ENCODE data around the gene XNDC1N.

Gene XNDC1N

GRCh38 chr11:71948314-71949027, 20.1 kb upstream of the XNDC1N start:
- H3K27ac ChIP-seq (ENCODE audit: low read depth, low read length) = no peak overlapping the region

GRCh38 chr11:71947498-71947897, 19.1 kb upstream of the XNDC1N start:
- Histone ChIP-seq H3K27me3 (ENCODE audit: insufficient read depth, low read length, poor library complexity) (no peaks in the 10 kb centered on the region), H3K36me3 (ENCODE audit: control insufficient read depth, insufficient read depth, low read length) (no peaks in the 10 kb centered on the region), H3K79me2 (ENCODE audit: control insufficient read depth, insufficient read depth, low read length) (peaks cover 12% of the 10 kb centered on the region), H3K56ac (ENCODE audit: low read length) (no peak overlapping the region), H2BK15ac (replicated peaks; ENCODE audit: low read depth) (no peak overlapping the region), H2AK5ac (ENCODE audit: low read length) (no peak overlapping the region), H3K4me1 (ENCODE audit: control insufficient read depth, low read depth, low read length) (no peaks in the 10 kb centered on the region), H4K8ac (ENCODE audit: low read depth, low read length) (no peak overlapping the region), H3K79me1 (ENCODE audit: low read length) (peaks cover 15% of the 10 kb centered on the region), H3K27ac (ENCODE audit: low read depth, low read length) (no peak overlapping the region), H2BK120ac (ENCODE audit: low read depth, low read length) (no peak overlapping the region), H3K9ac (ENCODE audit: low read length) (no peak overlapping the region), H3K4me3 (ENCODE audit: low read length) (no peak overlapping the region), H2BK5ac (ENCODE audit: low read length) (no peak overlapping the region), H4K5ac (ENCODE audit: low read length) (no peak overlapping the region), H3K18ac (ENCODE audit: low read length) (no peak overlapping the region), H3K4ac (ENCODE audit: low read depth, low read length) (no peak overlapping the region), H3K23ac (ENCODE audit: low read length) (no peak overlapping the region), H3K4me2 (ENCODE audit: low read length) (no peak overlapping the region)
- DNase-seq = no peak
- no CpG with 5 or more reads among the region's 3 CpGs for WGBS (ENCODE audit: extremely low coverage, insufficient coverage, low lambda C conversion rate)

More at GRCh38 chr11:71948314-71949027, 20.1 kb upstream of the XNDC1N start:
- Histone ChIP-seq H2AK5ac (ENCODE audit: low read length) (no peak overlapping the region), H3K4me3 (ENCODE audit: low read length) (no peak overlapping the region), H3K56ac (ENCODE audit: low read length) (no peak overlapping the region), H2BK15ac (replicated peaks; ENCODE audit: low read depth) (no peak overlapping the region), H2BK120ac (ENCODE audit: low read depth, low read length) (no peak overlapping the region), H4K5ac (ENCODE audit: low read length) (no peak overlapping the region), H3K4me2 (ENCODE audit: low read length) (no peak overlapping the region), H3K9ac (ENCODE audit: low read length) (no peak overlapping the region), H3K79me2 (ENCODE audit: control insufficient read depth, insufficient read depth, low read length) (peaks cover 8% of the 10 kb centered on the region), H3K79me1 (ENCODE audit: low read length) (peaks cover 13% of the 10 kb centered on the region), H3K4ac (ENCODE audit: low read depth, low read length) (no peak overlapping the region), H3K23ac (ENCODE audit: low read length) (no peak overlapping the region), H2BK5ac (ENCODE audit: low read length) (no peak overlapping the region), H4K8ac (ENCODE audit: low read depth, low read length) (no peak overlapping the region), H3K36me3 (ENCODE audit: control insufficient read depth, insufficient read depth, low read length) (no peaks in the 10 kb centered on the region), H3K27me3 (ENCODE audit: insufficient read depth, low read length, poor library complexity) (no peaks in the 10 kb centered on the region), H3K18ac (ENCODE audit: low read length) (no peak overlapping the region), H3K4me1 (ENCODE audit: control insufficient read depth, low read depth, low read length) (no peaks in the 10 kb centered on the region)
- DNase-seq = no peak
- no CpG with 5 or more reads among the region's 7 CpGs for WGBS (ENCODE audit: extremely low coverage, insufficient coverage, low lambda C conversion rate)

- Histone ChIP-seq H3K4me2 (ENCODE audit: low read length) (no peak overlapping the region), H4K8ac (ENCODE audit: low read depth, low read length) (no peak overlapping the region), H3K4ac (ENCODE audit: low read depth, low read length) (no peak overlapping the region), H2BK120ac (ENCODE audit: low read depth, low read length) (no peak overlapping the region), H3K27ac (ENCODE audit: low read depth, low read length) (no peak overlapping the region), H3K36me3 (ENCODE audit: control insufficient read depth, insufficient read depth, low read length) (no peaks in the 10 kb centered on the region), H3K4me3 (ENCODE audit: low read length) (no peak overlapping the region), H2AK5ac (ENCODE audit: low read length) (no peak overlapping the region), H3K56ac (ENCODE audit: low read length) (no peak overlapping the region), H3K18ac (ENCODE audit: low read length) (no peak overlapping the region), H2BK5ac (ENCODE audit: low read length) (no peak overlapping the region), H2BK15ac (replicated peaks; ENCODE audit: low read depth) (no peak overlapping the region), H3K9ac (ENCODE audit: low read length) (no peak overlapping the region), H3K23ac (ENCODE audit: low read length) (no peak overlapping the region), H3K4me1 (ENCODE audit: control insufficient read depth, low read depth, low read length) (no peaks in the 10 kb centered on the region), H3K79me1 (ENCODE audit: low read length) (peaks cover 15% of the 10 kb centered on the region), H4K5ac (ENCODE audit: low read length) (no peak overlapping the region), H3K79me2 (ENCODE audit: control insufficient read depth, insufficient read depth, low read length) (peaks cover 13% of the 10 kb centered on the region), H3K27me3 (ENCODE audit: insufficient read depth, low read length, poor library complexity) (no peaks in the 10 kb centered on the region)
- no CpG with 5 or more reads among the region's 2 CpGs for WGBS (ENCODE audit: extremely low coverage, insufficient coverage, low lambda C conversion rate)
- DNase-seq = no peak
These were observed 17.8 kb upstream of the XNDC1N start for GRCh38 chr11:71946144-71946571.

DNA sequence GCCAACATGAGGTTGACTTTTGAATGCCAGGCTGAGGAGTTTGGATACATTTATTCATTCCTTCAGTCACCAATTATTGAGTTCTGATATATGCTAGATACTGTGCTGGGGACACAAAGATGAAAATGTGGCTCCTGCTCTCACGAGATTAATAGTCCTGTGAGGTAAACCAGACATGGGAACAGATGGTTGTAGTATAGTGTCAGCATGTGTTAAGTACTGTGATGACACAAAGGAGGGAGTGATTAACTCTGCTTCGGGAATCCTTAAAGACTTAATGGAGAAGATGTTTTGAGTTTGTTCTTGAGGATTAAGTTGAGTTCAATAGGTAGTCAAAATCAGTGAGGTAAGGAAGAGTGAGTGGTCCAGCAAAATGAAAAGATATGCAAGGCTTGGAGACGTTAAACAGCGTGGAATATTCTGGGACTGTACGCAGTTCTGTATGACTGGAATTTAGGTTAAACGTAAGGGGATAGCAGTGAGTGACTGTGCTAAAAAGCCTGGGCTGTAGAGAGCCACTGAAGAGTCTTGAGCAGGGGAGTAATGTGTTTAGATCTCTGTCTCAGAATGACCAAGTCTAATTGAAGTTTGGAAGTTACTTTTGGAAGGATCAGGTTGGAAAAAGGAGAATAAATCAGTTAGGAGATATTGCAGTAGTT, 12.3 kb upstream of the XNDC1N start:
- DNase-seq = peak; percentile 14
- no peak overlapping the region for H3K56ac ChIP-seq (ENCODE audit: low read length)

DNA sequence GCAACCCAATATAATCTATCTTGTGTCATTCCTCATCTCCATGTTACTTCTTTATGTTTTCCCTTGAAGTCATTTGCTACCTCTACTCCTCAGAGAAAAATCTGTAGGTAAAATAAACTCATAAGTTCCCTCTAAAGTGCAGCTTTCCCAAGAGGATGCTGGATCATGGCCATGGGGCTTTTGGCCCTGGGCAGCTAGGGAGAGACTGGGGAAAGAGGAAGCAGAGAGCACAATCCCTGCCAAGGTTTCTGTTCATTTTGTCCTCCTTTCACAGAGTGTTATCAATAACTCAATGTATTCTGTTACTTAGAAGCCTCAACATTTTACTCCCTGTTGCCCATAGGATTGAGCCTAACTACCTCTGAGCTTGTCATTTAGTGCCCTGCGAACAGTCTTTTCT, 9.4 kb upstream of the XNDC1N start:
- Histone ChIP-seq H3K9ac (ENCODE audit: low read length) (no peak overlapping the region), H3K36me3 (ENCODE audit: control insufficient read depth, insufficient read depth, low read length) (no peaks in the 10 kb centered on the region), H2BK15ac (replicated peaks; ENCODE audit: low read depth) (no peak overlapping the region), H3K27ac (ENCODE audit: low read depth, low read length) (no peak overlapping the region), H2BK120ac (ENCODE audit: low read depth, low read length) (no peak overlapping the region), H3K4me1 (ENCODE audit: control insufficient read depth, low read depth, low read length) (no peaks in the 10 kb centered on the region), H3K56ac (ENCODE audit: low read length) (no peak overlapping the region), H3K4me3 (ENCODE audit: low read length) (no peak overlapping the region), H3K79me1 (ENCODE audit: low read length) (peaks cover 18% of the 10 kb centered on the region), H4K8ac (ENCODE audit: low read depth, low read length) (no peak overlapping the region), H2AK5ac (ENCODE audit: low read length) (no peak overlapping the region), H3K79me2 (ENCODE audit: control insufficient read depth, insufficient read depth, low read length) (peaks cover 37% of the 10 kb centered on the region), H3K4ac (ENCODE audit: low read depth, low read length) (no peak overlapping the region), H3K23ac (ENCODE audit: low read length) (no peak overlapping the region), H3K18ac (ENCODE audit: low read length) (no peak overlapping the region), H3K4me2 (ENCODE audit: low read length) (no peak overlapping the region), H2BK5ac (ENCODE audit: low read length) (no peak overlapping the region), H3K27me3 (ENCODE audit: insufficient read depth, low read length, poor library complexity) (no peaks in the 10 kb centered on the region), H4K5ac (ENCODE audit: low read length) (no peak overlapping the region)
- DNase-seq = no peak
- WGBS (ENCODE audit: extremely low coverage, insufficient coverage, low lambda C conversion rate) = no CpG with 5 or more reads among the region's 1 CpG

More for the DNA sequence above, 12.3 kb upstream of the XNDC1N start:
- Histone ChIP-seq H3K23ac (ENCODE audit: low read length) (peak overlapping the region; percentile 10), H2BK120ac (ENCODE audit: low read depth, low read length) (no peak overlapping the region), H3K79me1 (ENCODE audit: low read length) (peaks cover 20% of the 10 kb centered on the region), H3K4ac (ENCODE audit: low read depth, low read length) (no peak overlapping the region), H3K4me3 (ENCODE audit: low read length) (no peak overlapping the region), H3K27ac (ENCODE audit: low read depth, low read length) (no peak overlapping the region), H3K4me2 (ENCODE audit: low read length) (no peak overlapping the region), H2BK5ac (ENCODE audit: low read length) (no peak overlapping the region), H2BK15ac (replicated peaks; ENCODE audit: low read depth) (no peak overlapping the region), H3K79me2 (ENCODE audit: control insufficient read depth, insufficient read depth, low read length) (peaks cover 30% of the 10 kb centered on the region), H2AK5ac (ENCODE audit: low read length) (no peak overlapping the region), H3K9ac (ENCODE audit: low read length) (no peak overlapping the region), H3K36me3 (ENCODE audit: control insufficient read depth, insufficient read depth, low read length) (no peaks in the 10 kb centered on the region), H3K18ac (ENCODE audit: low read length) (no peak overlapping the region), H3K4me1 (ENCODE audit: control insufficient read depth, low read depth, low read length) (no peaks in the 10 kb centered on the region), H3K27me3 (ENCODE audit: insufficient read depth, low read length, poor library complexity) (no peaks in the 10 kb centered on the region), H4K5ac (ENCODE audit: low read length) (no peak overlapping the region), H4K8ac (ENCODE audit: low read depth, low read length) (no peak overlapping the region)
- no CpG with 5 or more reads among the region's 6 CpGs for WGBS (ENCODE audit: extremely low coverage, insufficient coverage, low lambda C conversion rate)

All from mesendoderm (in vitro differentiated cells).